Measurements from ENCODE around the gene GRM3. TPM values are rescaled to one million over a fixed set of nuclear protein-coding genes. Genes with fewer than 3 reads are reported as not detected.

GRM3 gene
- polyA plus RNA-seq, 4 donors, result 0.14 to 0.23 (median 0.17) TPM

DNA sequence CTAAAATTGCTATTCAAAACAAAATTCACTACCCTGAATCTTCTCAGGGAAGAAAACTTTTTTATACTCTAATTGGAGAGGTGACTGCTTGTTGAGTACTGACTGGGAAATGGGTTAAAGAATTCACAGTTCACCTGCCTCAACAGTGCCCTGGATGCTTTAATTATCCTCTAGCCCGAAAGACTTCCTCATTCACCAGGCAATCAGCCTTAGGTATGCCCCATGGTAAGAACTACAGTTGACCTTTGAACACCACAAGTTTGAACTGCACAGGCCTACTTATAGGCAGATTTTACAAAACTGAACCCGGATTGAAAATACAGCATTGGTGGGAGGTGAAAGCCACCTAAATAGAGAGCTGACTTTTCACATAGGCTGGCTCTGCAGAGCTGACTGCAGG lies 240.4 kb downstream of the GRM3 start:
- DNase-seq (ENCODE audit: low read depth in 4 of 4, low spot score in 3 of 4), result no peak

GRCh38 chr7:86889501-86889900 lies 245.8 kb downstream of the GRM3 start:
- DNase-seq (ENCODE audit: low read depth in 4 of 4, low spot score in 3 of 4), result no peak

DNA sequence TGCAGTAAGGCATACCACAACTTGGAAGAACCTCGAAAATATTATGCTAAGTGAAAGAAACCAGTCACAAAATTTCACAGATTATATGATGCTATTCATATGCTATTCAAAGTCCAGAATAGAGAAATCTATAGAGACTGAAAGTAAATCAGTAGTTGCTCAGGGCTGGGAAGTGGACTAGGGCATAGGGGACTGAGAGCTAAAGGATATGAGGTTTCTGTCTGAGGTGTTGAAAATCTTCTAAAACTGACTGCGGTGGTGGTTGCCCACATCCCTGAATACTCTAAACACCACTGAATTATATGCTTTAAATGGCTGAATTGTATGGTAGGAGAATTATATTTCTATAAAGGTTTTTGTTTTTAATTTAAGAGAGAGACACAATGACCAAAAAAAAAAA lies 254.5 kb downstream of the GRM3 start:
- no peak for DNase-seq (ENCODE audit: low read depth in 4 of 4, low spot score in 3 of 4)

- DNase-seq (ENCODE audit: low read depth in 4 of 4, low spot score in 3 of 4), result no peak
These were observed 257.2 kb downstream of the GRM3 start for GRCh38 chr7:86900886-86901285.

- no peak for DNase-seq (ENCODE audit: low read depth in 4 of 4, low spot score in 3 of 4)
These were observed 261.5 kb downstream of the GRM3 start for GRCh38 chr7:86904949-86905834.

- DNase-seq (ENCODE audit: low read depth in 4 of 4, low spot score in 3 of 4), result peak in 1 of 4 donors; percentile 22
These were observed 265.2 kb downstream of the GRM3 start for GRCh38 chr7:86908948-86909347.

DNA sequence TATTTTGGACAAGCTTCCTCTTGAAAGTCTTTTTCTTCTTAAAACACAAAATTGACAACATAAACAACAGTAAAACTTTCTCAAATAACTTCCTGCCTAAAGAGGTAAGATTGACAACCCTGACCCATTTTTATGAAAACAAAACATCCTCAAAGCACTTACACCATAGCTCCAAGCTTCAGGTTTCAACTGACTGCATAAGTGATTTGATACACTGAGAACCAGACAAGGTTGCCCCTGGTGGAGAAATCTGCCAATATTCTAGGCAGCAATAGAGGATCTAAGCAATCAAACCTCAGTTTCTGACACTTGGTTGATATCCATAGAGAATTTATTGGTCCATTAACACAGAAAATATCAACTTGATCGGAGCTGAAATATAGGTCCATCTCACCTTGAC lies 267.9 kb downstream of the GRM3 start:
- DNase-seq (ENCODE audit: low read depth in 4 of 4, low spot score in 3 of 4), result no peak

GRCh38 chr7:86913709-86914108 lies 270.0 kb downstream of the GRM3 start:
- no peak for DNase-seq (ENCODE audit: low read depth in 4 of 4, low spot score in 3 of 4)
